ENCODE measurements around the gene ATP13A4. TPM values are rescaled to one million over a fixed set of nuclear protein-coding genes. Genes with fewer than 3 reads are reported as not detected.

Gene ATP13A4
- total RNA-seq, 4 donors from 2014 or later = 0.28 to 0.36 TPM; not detected in 2

GRCh38 chr3:193515966-193516365 lies 38.7 kb downstream of the ATP13A4 start:
- no peak for TF ChIP-seq CTCF (IDR thresholded peaks at IDR 0.05)
- ATAC-seq (ENCODE audit: low FRiP score) (no peak), DNase-seq (ENCODE audit: low spot score) (no peak)

GRCh38 chr3:193510154-193510553 lies 44.5 kb downstream of the ATP13A4 start:
- no peak for ATAC-seq (ENCODE audit: low FRiP score)
- DNase-seq (ENCODE audit: low spot score) = no peak
- TF ChIP-seq CTCF (IDR thresholded peaks at IDR 0.05) = no peak

- no peak for ATAC-seq (ENCODE audit: low FRiP score)
- no peak for TF ChIP-seq CTCF (IDR thresholded peaks at IDR 0.05)
- DNase-seq (ENCODE audit: low spot score) = no peak
Observed at GRCh38 chr3:193509103-193509965, 45.4 kb downstream of the ATP13A4 start.

GRCh38 chr3:193508108-193508507 lies 46.6 kb downstream of the ATP13A4 start:
- DNase-seq (ENCODE audit: low spot score) (no peak), ATAC-seq (ENCODE audit: low FRiP score) (no peak)
- no peak for TF ChIP-seq CTCF (IDR thresholded peaks at IDR 0.05)

- ATAC-seq (ENCODE audit: low FRiP score) = no peak
- DNase-seq (ENCODE audit: low spot score) = no peak
- TF ChIP-seq CTCF (IDR thresholded peaks at IDR 0.05) = no peak
Observed at GRCh38 chr3:193507566-193507965, 47.1 kb downstream of the ATP13A4 start.

GRCh38 chr3:193506921-193507320 lies 47.8 kb downstream of the ATP13A4 start:
- DNase-seq (ENCODE audit: low spot score) = no peak
- no peak for TF ChIP-seq CTCF (IDR thresholded peaks at IDR 0.05)
- no peak for ATAC-seq (ENCODE audit: low FRiP score)

- no peak for ATAC-seq (ENCODE audit: low FRiP score)
Observed at GRCh38 chr3:193502871-193503270, 51.8 kb downstream of the ATP13A4 start.

More at GRCh38 chr3:193502871-193503270, 51.8 kb downstream of the ATP13A4 start:
- TF ChIP-seq CTCF (IDR thresholded peaks at IDR 0.05) = no peak
- DNase-seq (ENCODE audit: low spot score) = no peak
